PC-9 (cell line): ENCODE measurements around the gene RO60. TPM values are rescaled to one million over a fixed set of nuclear protein-coding genes. Genes with fewer than 3 reads are reported as not detected.

Experiments used
- BruUV-seq: library from RNA; stranded (reverse); fragments of 400-500 nt; replicated peaks from 2 replicates; lab custom pipeline; 2021; lab: Mats Ljungman, UMichigan
- CTCF ChIA-PET: fragments of 300-600 bp; sonication (Branson Sonifier 250); formaldehyde crosslinking; loops from one replicate; lab custom pipeline; 2022; ENCODE audit warnings: antibody characterized with exemption; lab: Charles Lee
- POLR2A ChIA-PET: fragments of 300-600 bp; sonication (Branson Sonifier 250); formaldehyde crosslinking; loops from one replicate; lab custom pipeline; 2022; ENCODE audit warnings: antibody characterized with exemption; ENCODE audit not compliant: unreplicated experiment; lab: Charles Lee
- DNase-seq, 2 experiments: peaks; one replicate each; pipeline versions ENCODE4 v3.0.0 to v3.0.0-alpha.2; 2015 to 2022; ENCODE audit warnings: mixed read lengths in 1 of 2
- H2AFZ ChIP-seq: fragments of 200-600 bp; sonication (generic); 2 replicates; pipeline ENCODE4 v1.8.1; 2017; ENCODE audit warnings: antibody characterized with exemption
- H3F3A ChIP-seq: fragments of 200-600 bp; sonication (generic); 2 replicates; pipeline ENCODE4 v1.8.1; 2017; ENCODE audit warnings: antibody characterized with exemption, mild to moderate bottlenecking, low read depth; ENCODE audit not compliant: insufficient read depth
- H3K27ac ChIP-seq: fragments of 200-600 bp; sonication (generic); 2 replicates; pipeline ENCODE4 v1.6.1; 2016; ENCODE audit warnings: mixed run types
- H3K27me3 ChIP-seq: fragments of 200-600 bp; sonication (generic); 2 replicates; pipeline ENCODE4 v1.6.1; 2016; ENCODE audit warnings: low read depth, mixed run types; ENCODE audit not compliant: insufficient read depth
- H3K36me3 ChIP-seq: fragments of 200-600 bp; sonication (generic); 2 replicates; pipeline ENCODE4 v1.6.1; 2016; ENCODE audit warnings: low read depth, mixed run types
- H3K4me1 ChIP-seq: fragments of 200-600 bp; sonication (generic); replicated peaks from 2 replicates; pipeline ENCODE4 v1.6.1; 2016; ENCODE audit warnings: mixed run types; ENCODE audit not compliant: insufficient read depth
- H3K4me2 ChIP-seq: fragments of 200-600 bp; sonication (generic); 2 replicates; pipeline ENCODE4 v1.6.1; 2017; ENCODE audit warnings: mixed run types
- H3K4me3 ChIP-seq: fragments of 200-600 bp; sonication (generic); 2 replicates; pipeline ENCODE4 v1.6.1; 2016; ENCODE audit warnings: mixed run types
- H3K79me2 ChIP-seq: fragments of 200-600 bp; sonication (generic); 2 replicates; pipeline ENCODE4 v1.6.1; 2017; ENCODE audit warnings: low read depth, mixed run types
- H3K9me2 ChIP-seq: fragments of 200-600 bp; sonication (generic); 2 replicates; pipeline ENCODE4 v1.8.1; 2017; ENCODE audit warnings: mild to moderate bottlenecking; ENCODE audit not compliant: insufficient read depth
- H3K9me3 ChIP-seq: fragments of 200-600 bp; sonication (generic); 2 replicates; pipeline ENCODE4 v1.8.1; 2016; ENCODE audit warnings: low read depth; ENCODE audit not compliant: insufficient read depth
- H4K20me1 ChIP-seq: fragments of 200-600 bp; sonication (generic); 2 replicates; pipeline ENCODE4 v1.8.1; 2017; ENCODE audit not compliant: insufficient read depth
- CTCF ChIP-seq: fragments of 200-600 bp; sonication (generic); conservative IDR thresholded peaks from 2 replicates; pipeline ENCODE4 v1.6.1; 2017; ENCODE audit warnings: mixed run types, antibody characterized with exemption, mild to moderate bottlenecking, moderate library complexity
- EZH2 ChIP-seq: fragments of 200-600 bp; sonication (generic); IDR thresholded peaks from 2 replicates; pipeline ENCODE4 v1.8.0; 2017; ENCODE audit warnings: antibody characterized with exemption, low read depth
- intact Hi-C: fragments of 100-400 bp; cut with micrococcal nuclease; formaldehyde crosslinking; loops from one replicate; pipeline ENCODE4 v1.10.0; 2022; ENCODE audit not compliant: unreplicated experiment
- total RNA-seq: library from RNA; stranded (reverse); gene quantifications from 2 replicates; pipeline ENCODE4 v1.2.3, GENCODE V29; 2021

RO60 gene
- total RNA-seq, 1 experiment from 2014 or later, result 49.2 TPM

- ChIA-PET POLR2A (no interaction called here), CTCF (no interaction called here)
- no peak for DNase-seq
- Histone ChIP-seq H3K27me3 (no peaks in the 10 kb centered on the region), H3K9me2 (no peaks in the 10 kb centered on the region), H3K36me3 (peaks cover 13% of the 10 kb centered on the region; the same call in 1 of the 2 replicates), H3F3A (no peaks in the 10 kb centered on the region), H2AFZ (no peak overlapping the region), H3K9me3 (no peaks in the 10 kb centered on the region), H4K20me1 (no peaks in the 10 kb centered on the region), H3K4me2 (no peak overlapping the region), H3K27ac (no peak overlapping the region), H3K4me3 (no peak overlapping the region), H3K79me2 (peaks cover 38% of the 10 kb centered on the region), H3K4me1 (no peaks in the 10 kb centered on the region)
- intact Hi-C loops, result no loop called here
- TF ChIP-seq EZH2 (no peak), CTCF (peak; percentile 42; the same call in 1 of the 2 replicates)
- BruUV-seq, result no TSS peak
These were observed 10.5 kb downstream of the RO60 start for GRCh38 chr1:193069748-193070385.

GRCh38 chr1:193070386-193070753 is 11.0 kb downstream of the RO60 start:
- CTCF ChIA-PET, result no interaction called here
- intact Hi-C loops, result no loop called here

GRCh38 chr1:193070942-193071341 is 11.5 kb downstream of the RO60 start:
- Histone ChIP-seq H3K79me2 (peaks cover 29% of the 10 kb centered on the region; the same call in 1 of the 2 replicates), H3K9me3 (no peaks in the 10 kb centered on the region), H3K36me3 (peaks cover 13% of the 10 kb centered on the region; the same call in 1 of the 2 replicates), H4K20me1 (no peaks in the 10 kb centered on the region), H3K27ac (no peak overlapping the region), H3F3A (no peaks in the 10 kb centered on the region), H2AFZ (no peak overlapping the region), H3K27me3 (no peaks in the 10 kb centered on the region), H3K4me3 (no peak overlapping the region), H3K4me1 (no peaks in the 10 kb centered on the region), H3K9me2 (no peaks in the 10 kb centered on the region), H3K4me2 (no peak overlapping the region)
- no TSS peak for BruUV-seq
- DNase-seq, result no peak
- intact Hi-C loops, result no loop called here
- no peak for TF ChIP-seq EZH2
- no peak for TF ChIP-seq CTCF
- POLR2A ChIA-PET, result no interaction called here
- CTCF ChIA-PET, result no interaction called here

More at GRCh38 chr1:193070386-193070753, 11.0 kb downstream of the RO60 start:
- H2AFZ ChIP-seq, result no peak overlapping the region
- H3K9me3 ChIP-seq, result no peaks in the 10 kb centered on the region
- no TSS peak for BruUV-seq
- TF ChIP-seq CTCF (no peak), EZH2 (no peak)
- H3K4me2 ChIP-seq, result no peak overlapping the region
- H3K4me3 ChIP-seq, result no peak overlapping the region
- H4K20me1 ChIP-seq, result no peaks in the 10 kb centered on the region
- no peaks in the 10 kb centered on the region for H3K27me3 ChIP-seq
- H3K4me1 ChIP-seq, result no peaks in the 10 kb centered on the region
- no peak overlapping the region for H3K27ac ChIP-seq
- H3K9me2 ChIP-seq, result no peaks in the 10 kb centered on the region
- POLR2A ChIA-PET, result no interaction called here
- no peaks in the 10 kb centered on the region for H3F3A ChIP-seq
- no peak for DNase-seq
- peaks cover 33% of the 10 kb centered on the region for H3K79me2 ChIP-seq
- peaks cover 13% of the 10 kb centered on the region; the same call in 1 of the 2 replicates for H3K36me3 ChIP-seq
